ENCODE data around the gene CDNF. TPM values are rescaled to one million over a fixed set of nuclear protein-coding genes. Genes with fewer than 3 reads are reported as not detected.

Gene CDNF
- total RNA-seq, 1 donor from 2014 or later, result 1.3 TPM

- Histone ChIP-seq H3K4me3 (no peak overlapping the region), H3K36me3 (no peaks in the 10 kb centered on the region), H3K9me3 (no peaks in the 10 kb centered on the region), H3K27ac (no peak overlapping the region), H3K27me3 (ENCODE audit: low read depth) (no peaks in the 10 kb centered on the region), H3K4me1 (no peaks in the 10 kb centered on the region)
- DNase-seq (no peak), ATAC-seq (no peak)
- no peak for TF ChIP-seq CTCF (IDR thresholded peaks at IDR 0.05)
- intact Hi-C loops (cut with DNase I), result no loop called here
Measured at GRCh38 chr10:14815681-14816080, 22.2 kb downstream of the CDNF start.

GRCh38 chr10:14812271-14812670 lies 25.6 kb downstream of the CDNF start:
- H3K9me3 ChIP-seq, result no peaks in the 10 kb centered on the region
- no peaks in the 10 kb centered on the region for H3K36me3 ChIP-seq
- H3K27me3 ChIP-seq (ENCODE audit: low read depth), result no peaks in the 10 kb centered on the region
- intact Hi-C loops (cut with DNase I), result no loop called here
- TF ChIP-seq CTCF (IDR thresholded peaks at IDR 0.05), result no peak
- ATAC-seq, result no peak
- DNase-seq, result no peak
- no peak overlapping the region for H3K27ac ChIP-seq
- H3K4me1 ChIP-seq, result no peaks in the 10 kb centered on the region
- no peak overlapping the region for H3K4me3 ChIP-seq

GRCh38 chr10:14810969-14811953 lies 26.6 kb downstream of the CDNF start:
- DNase-seq (no peak), ATAC-seq (no peak)
- H3K27me3 ChIP-seq (ENCODE audit: low read depth), result no peaks in the 10 kb centered on the region
- intact Hi-C loops (cut with DNase I), result no loop called here
- H3K4me3 ChIP-seq, result no peak overlapping the region
- no peaks in the 10 kb centered on the region for H3K36me3 ChIP-seq
- no peak for TF ChIP-seq CTCF (IDR thresholded peaks at IDR 0.05)
- H3K9me3 ChIP-seq, result no peaks in the 10 kb centered on the region
- no peak overlapping the region for H3K27ac ChIP-seq
- H3K4me1 ChIP-seq, result no peaks in the 10 kb centered on the region

- no peak for TF ChIP-seq CTCF (IDR thresholded peaks at IDR 0.05)
- no peak overlapping the region for H3K27ac ChIP-seq
- intact Hi-C loops (cut with DNase I), result no loop called here
- no peaks in the 10 kb centered on the region for H3K36me3 ChIP-seq
- no peak overlapping the region for H3K4me3 ChIP-seq
- no peaks in the 10 kb centered on the region for H3K27me3 ChIP-seq (ENCODE audit: low read depth)
- DNase-seq (no peak), ATAC-seq (no peak)
- H3K9me3 ChIP-seq, result no peaks in the 10 kb centered on the region
- no peaks in the 10 kb centered on the region for H3K4me1 ChIP-seq
Measured at GRCh38 chr10:14806318-14806717, 31.5 kb downstream of the CDNF start.

GRCh38 chr10:14803827-14804226 lies 34.0 kb downstream of the CDNF start:
- H3K36me3 ChIP-seq, result no peaks in the 10 kb centered on the region
- ATAC-seq (no peak), DNase-seq (no peak)
- H3K27ac ChIP-seq, result no peak overlapping the region
- no peak for TF ChIP-seq CTCF (IDR thresholded peaks at IDR 0.05)
- H3K4me1 ChIP-seq, result no peaks in the 10 kb centered on the region
- H3K9me3 ChIP-seq, result no peaks in the 10 kb centered on the region
- H3K27me3 ChIP-seq (ENCODE audit: low read depth), result no peaks in the 10 kb centered on the region
- intact Hi-C loops (cut with DNase I), result no loop called here
- no peak overlapping the region for H3K4me3 ChIP-seq
